Uterus (tissue), 2 donors: ENCODE measurements around the gene KCNRG.

Experiments used
- POLR2A ChIP-seq, 2 donors: fragments of 450-650 bp; IDR thresholded peaks; one replicate each; pipeline ENCODE4 v1.6.1; 2016; ENCODE audit warnings: antibody characterized with exemption in 2 of 2, mild to moderate bottlenecking in 1 of 2, moderate library complexity in 1 of 2
- TF ChIP-seq, protein P1 (sequence below), 4 experiments: fragments of 200-600 bp in 2 of 4; fragments of 450-650 bp in 2 of 4; sonication (generic) in 2 of 4; IDR thresholded peaks; one replicate each; pipeline ENCODE4 v1.5.1; 2016 to 2019; ENCODE audit warnings: antibody characterized with exemption in 4 of 4, mild to moderate bottlenecking in 2 of 4, moderate library complexity in 1 of 4

DNA sequence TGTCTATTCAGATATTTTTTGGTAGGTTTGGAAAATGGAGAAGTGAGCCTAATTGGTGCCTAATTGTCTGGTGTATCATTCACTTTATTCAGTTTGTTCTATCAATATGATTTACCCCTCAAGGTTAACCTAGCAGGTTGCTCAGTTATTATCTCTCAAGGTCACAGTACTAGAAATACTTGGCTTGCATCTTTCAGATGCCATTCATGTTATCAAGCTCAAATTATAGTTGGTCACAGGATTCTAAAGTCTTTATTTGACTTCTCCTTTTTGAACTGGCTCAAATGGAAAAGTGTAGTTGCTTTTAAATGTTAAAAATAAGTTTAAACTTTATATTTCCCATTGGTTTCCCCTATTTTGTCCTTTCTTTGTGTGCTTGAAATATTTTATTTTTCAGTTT lies 2.6 kb downstream of the KCNRG start:
- TF ChIP-seq, protein P1, sequence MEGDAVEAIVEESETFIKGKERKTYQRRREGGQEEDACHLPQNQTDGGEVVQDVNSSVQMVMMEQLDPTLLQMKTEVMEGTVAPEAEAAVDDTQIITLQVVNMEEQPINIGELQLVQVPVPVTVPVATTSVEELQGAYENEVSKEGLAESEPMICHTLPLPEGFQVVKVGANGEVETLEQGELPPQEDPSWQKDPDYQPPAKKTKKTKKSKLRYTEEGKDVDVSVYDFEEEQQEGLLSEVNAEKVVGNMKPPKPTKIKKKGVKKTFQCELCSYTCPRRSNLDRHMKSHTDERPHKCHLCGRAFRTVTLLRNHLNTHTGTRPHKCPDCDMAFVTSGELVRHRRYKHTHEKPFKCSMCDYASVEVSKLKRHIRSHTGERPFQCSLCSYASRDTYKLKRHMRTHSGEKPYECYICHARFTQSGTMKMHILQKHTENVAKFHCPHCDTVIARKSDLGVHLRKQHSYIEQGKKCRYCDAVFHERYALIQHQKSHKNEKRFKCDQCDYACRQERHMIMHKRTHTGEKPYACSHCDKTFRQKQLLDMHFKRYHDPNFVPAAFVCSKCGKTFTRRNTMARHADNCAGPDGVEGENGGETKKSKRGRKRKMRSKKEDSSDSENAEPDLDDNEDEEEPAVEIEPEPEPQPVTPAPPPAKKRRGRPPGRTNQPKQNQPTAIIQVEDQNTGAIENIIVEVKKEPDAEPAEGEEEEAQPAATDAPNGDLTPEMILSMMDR (IDR thresholded peaks at IDR 0.05), result no peak
- no peak for TF ChIP-seq POLR2A (IDR thresholded peaks at IDR 0.05)
